Measurements from ENCODE around the gene ENTPD6.
"Not testable (repeated sequence)": the region's sequence is repeated elsewhere in the genome, so short reads cannot be mapped to it uniquely, and the experiment has no call there.

ENTPD6 gene

DNA sequence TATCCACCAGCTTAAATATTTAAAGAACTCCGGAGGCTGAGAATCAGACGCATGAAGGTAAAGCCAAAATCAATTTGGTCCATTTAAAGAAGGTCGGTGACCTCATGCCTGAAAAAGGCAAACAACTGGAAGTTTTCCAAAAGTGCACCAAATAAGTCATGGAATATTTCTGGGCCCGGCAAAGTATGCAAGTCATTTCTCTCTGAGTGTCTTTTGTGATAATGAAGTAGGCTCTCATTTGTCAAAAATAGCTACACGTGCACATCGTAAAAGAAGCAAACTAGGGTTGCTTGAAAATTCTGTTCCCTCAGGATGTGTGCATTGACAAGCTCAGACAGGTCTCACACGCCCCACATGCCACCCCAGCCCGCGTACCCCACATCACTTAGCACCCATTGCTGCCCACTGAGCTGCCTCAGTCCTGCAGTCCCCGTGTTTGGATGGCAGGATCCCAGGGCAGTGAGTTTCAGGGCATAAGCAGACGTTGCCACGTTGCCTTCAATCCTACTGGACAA lies 31.9 kb downstream of the ENTPD6 start:
- Histone ChIP-seq H3K4me3 (ENCODE audit: low read length) (no peak overlapping the region), H3K27me3 (replicated peaks; ENCODE audit: control insufficient read depth, insufficient read depth, low read length) (no peaks in the 10 kb centered on the region), H3K4me1 (ENCODE audit: control insufficient read depth, insufficient read depth, low read length) (peaks cover 15% of the 10 kb centered on the region), H3K9ac (ENCODE audit: low read length) (no peak overlapping the region), H3K9me3 (ENCODE audit: control insufficient read depth, low read length) (no peaks in the 10 kb centered on the region), H3K36me3 (ENCODE audit: control insufficient read depth, insufficient read depth, low read length, severe bottlenecking) (peaks cover 12% of the 10 kb centered on the region)
- peak; percentile 56 for DNase-seq (ENCODE audit: low read depth)

GRCh38 chr20:25229486-25230165 lies 34.1 kb downstream of the ENTPD6 start:
- Histone ChIP-seq H3K9me3 (ENCODE audit: control insufficient read depth, low read length) (no peaks in the 10 kb centered on the region), H3K27me3 (replicated peaks; ENCODE audit: control insufficient read depth, insufficient read depth, low read length) (no peaks in the 10 kb centered on the region), H3K4me3 (ENCODE audit: low read length) (no peak overlapping the region), H3K36me3 (ENCODE audit: control insufficient read depth, insufficient read depth, low read length, severe bottlenecking) (peaks cover 12% of the 10 kb centered on the region), H3K9ac (ENCODE audit: low read length) (no peak overlapping the region), H3K4me1 (ENCODE audit: control insufficient read depth, insufficient read depth, low read length) (peaks cover 21% of the 10 kb centered on the region)
- DNase-seq (ENCODE audit: low read depth): no peak

GRCh38 chr20:25230166-25230831 lies 34.8 kb downstream of the ENTPD6 start:
- H3K9me3 ChIP-seq (ENCODE audit: control insufficient read depth, low read length): no peaks in the 10 kb centered on the region
- H3K27me3 ChIP-seq (replicated peaks; ENCODE audit: control insufficient read depth, insufficient read depth, low read length): no peaks in the 10 kb centered on the region
- H3K36me3 ChIP-seq (ENCODE audit: control insufficient read depth, insufficient read depth, low read length, severe bottlenecking): peaks cover 10% of the 10 kb centered on the region
- H3K4me1 ChIP-seq (ENCODE audit: control insufficient read depth, insufficient read depth, low read length): peaks cover 27% of the 10 kb centered on the region
- DNase-seq (ENCODE audit: low read depth): no peak
- H3K9ac ChIP-seq (ENCODE audit: low read length): no peak overlapping the region
- H3K4me3 ChIP-seq (ENCODE audit: low read length): no peak overlapping the region

DNA sequence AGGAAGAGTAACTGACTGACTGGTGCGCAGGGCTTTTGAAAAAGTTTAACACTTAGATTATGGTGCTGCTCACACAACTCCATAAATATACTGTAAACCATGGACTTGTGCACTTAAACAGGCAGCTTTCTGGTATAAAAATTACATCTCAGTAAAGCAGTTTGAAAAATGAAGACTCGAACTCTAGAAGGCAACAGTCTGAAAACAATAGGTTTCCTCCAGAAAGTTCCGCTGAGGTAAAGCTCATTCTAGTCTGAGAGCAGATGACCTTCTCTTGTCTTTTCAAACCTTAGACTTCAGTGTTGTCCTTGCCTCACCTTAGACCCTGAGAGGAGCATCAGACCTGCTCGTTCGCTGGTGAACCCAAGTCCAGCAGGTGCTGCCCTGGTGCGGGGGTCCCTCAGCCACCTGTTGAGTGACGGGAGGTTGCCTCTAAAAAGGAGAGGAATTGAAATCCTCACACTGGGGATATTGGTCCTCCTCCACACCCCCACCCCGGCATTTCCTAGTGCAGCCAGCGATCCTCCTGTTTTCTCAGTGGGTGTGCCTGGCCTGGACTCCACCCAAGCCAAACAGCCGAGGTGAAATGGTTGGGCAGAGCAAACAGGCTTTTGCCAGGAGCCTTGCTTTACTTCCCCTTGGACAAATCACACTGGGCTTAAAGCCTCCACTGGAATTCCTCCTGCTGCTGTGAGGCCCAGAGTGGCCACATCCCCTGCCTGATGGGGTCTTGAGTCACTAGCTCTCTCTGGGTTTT lies 37.7 kb downstream of the ENTPD6 start:
- Histone ChIP-seq H3K27me3 (replicated peaks; ENCODE audit: control insufficient read depth, insufficient read depth, low read length) (no peaks in the 10 kb centered on the region), H3K4me1 (ENCODE audit: control insufficient read depth, insufficient read depth, low read length) (peaks cover 32% of the 10 kb centered on the region), H3K4me3 (ENCODE audit: low read length) (no peak overlapping the region), H3K9ac (ENCODE audit: low read length) (no peak overlapping the region), H3K9me3 (ENCODE audit: control insufficient read depth, low read length) (no peaks in the 10 kb centered on the region), H3K36me3 (ENCODE audit: control insufficient read depth, insufficient read depth, low read length, severe bottlenecking) (no peaks in the 10 kb centered on the region)
- DNase-seq (ENCODE audit: low read depth): peak; percentile 76

GRCh38 chr20:25234009-25234849 lies 38.7 kb downstream of the ENTPD6 start:
- not testable (repeated sequence) for H3K4me3 ChIP-seq (ENCODE audit: low read length); H3K9ac ChIP-seq (ENCODE audit: low read length); DNase-seq (ENCODE audit: low read depth); H3K36me3 ChIP-seq (ENCODE audit: control insufficient read depth, insufficient read depth, low read length, severe bottlenecking); H3K9me3 ChIP-seq (ENCODE audit: control insufficient read depth, low read length); H3K27me3 ChIP-seq (replicated peaks; ENCODE audit: control insufficient read depth, insufficient read depth, low read length)
- H3K4me1 ChIP-seq (ENCODE audit: control insufficient read depth, insufficient read depth, low read length): peaks cover 41% of the 10 kb centered on the region

DNA sequence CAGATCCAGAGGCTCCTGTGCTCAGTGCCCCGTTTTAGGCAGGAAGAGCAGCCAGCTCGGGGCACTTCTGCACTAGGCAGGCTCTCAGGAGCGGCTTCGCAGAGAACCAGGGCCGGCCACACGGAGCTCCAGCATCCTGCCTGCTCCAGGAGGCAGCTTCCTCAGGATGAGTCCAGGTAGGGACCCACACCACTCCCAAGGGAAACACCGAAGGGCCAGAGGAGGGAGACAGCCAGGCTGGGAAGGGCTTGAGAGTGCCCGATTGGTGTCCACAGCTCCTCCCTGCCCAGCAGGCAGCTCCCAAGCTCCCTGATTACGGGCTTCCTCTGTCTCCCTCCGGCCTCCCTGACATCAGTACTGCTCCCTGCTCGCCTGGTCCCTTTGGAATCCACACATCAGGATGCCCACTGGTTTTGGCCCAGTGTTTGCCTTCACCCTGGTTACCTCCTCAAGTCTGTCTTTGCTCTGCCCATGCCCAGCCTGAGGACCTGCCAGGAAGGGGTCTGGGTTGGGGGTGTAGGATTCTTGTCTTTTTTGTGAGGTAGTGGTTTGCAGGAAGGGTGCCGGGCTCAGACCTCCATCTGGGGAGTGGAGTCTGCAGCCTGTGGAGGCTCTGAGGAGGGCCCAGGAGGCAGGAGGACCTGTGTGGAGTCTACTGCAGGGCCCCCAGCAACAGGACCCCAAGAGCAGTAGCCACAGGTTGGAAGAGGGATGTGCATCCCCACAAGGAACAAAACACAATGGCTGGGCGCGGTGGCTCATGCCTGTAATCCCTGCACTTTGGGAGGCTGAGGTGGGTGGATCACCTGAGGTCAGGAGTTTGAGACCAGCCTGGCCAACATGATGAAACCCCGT lies 41.2 kb downstream of the ENTPD6 start:
- Histone ChIP-seq H3K4me1 (ENCODE audit: control insufficient read depth, insufficient read depth, low read length) (peaks cover 41% of the 10 kb centered on the region), H3K9ac (ENCODE audit: low read length) (peak overlapping the region; percentile 27), H3K9me3 (ENCODE audit: control insufficient read depth, low read length) (no peaks in the 10 kb centered on the region), H3K4me3 (ENCODE audit: low read length) (no peak overlapping the region), H3K27me3 (replicated peaks; ENCODE audit: control insufficient read depth, insufficient read depth, low read length) (no peaks in the 10 kb centered on the region), H3K36me3 (ENCODE audit: control insufficient read depth, insufficient read depth, low read length, severe bottlenecking) (no peaks in the 10 kb centered on the region)
- DNase-seq (ENCODE audit: low read depth): no peak

DNA sequence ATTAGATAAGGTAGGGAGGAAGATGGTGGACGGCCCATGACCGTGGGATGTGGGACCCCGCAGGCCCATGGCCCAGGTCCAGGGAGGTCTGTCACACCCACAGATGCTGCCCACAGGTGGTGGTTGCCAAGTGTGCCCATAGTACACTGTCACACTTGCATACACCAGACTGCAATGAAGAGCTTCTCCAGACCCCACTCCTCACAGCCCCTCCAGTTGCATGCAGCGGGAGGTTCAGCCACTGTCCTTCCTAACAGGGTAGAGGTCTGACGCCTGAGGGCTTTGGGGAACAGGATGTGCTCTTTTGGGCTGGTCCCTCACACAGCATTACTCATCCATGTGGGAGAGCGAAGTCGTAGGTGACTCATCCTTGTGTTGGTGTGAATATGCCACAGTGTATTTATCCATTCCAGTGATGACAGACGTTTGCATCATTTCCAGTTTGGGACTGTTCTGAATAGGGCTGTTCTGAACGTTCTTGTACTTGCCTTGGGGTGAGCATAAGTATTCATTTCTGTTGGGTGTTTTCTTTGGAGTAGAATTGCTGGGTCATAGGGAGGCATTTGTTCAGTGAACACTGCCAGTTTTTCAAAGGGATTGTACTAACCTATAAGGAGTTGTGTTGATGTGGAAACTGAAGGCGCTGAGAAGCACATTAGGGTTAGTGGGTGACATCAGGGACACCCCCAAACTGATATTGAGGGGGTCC lies 42.3 kb downstream of the ENTPD6 start:
- peaks cover 41% of the 10 kb centered on the region for H3K4me1 ChIP-seq (ENCODE audit: control insufficient read depth, insufficient read depth, low read length)

DNA sequence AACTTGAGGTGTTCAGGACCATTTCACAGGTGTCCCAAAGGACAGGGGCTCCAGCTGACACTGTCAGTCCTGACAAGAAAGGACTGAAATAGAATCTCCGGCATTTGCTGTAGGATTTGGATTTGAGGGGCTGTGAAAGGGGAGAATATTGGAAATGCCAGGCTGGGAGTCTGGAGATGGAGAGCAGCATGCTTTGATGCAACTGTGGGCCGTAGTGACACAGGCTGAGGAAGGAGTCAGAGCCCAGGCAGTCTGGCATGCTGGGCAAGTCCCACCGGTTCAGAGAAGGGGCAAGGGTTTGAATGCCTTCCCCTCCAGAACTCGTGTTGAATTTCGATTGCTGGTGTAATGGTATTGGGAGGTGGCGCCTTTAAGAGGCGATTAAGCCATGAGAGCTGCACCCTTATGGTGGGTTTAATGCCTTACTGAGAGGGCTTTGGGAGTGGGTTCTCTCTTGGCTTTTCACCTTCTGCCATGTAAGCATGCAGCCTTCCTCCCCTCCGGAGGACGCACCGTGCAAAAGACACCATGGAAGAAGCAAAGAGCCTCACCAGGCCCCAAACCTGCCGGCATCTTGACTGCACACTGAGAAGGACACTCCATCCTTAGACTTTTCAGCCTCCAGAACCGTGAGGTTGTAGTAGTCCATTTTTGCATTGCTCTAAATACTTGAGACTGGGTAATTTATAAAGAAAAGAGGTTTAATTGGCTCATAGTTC lies 43.0 kb downstream of the ENTPD6 start:
- H3K27me3 ChIP-seq (replicated peaks; ENCODE audit: control insufficient read depth, insufficient read depth, low read length): no peaks in the 10 kb centered on the region
- peaks cover 34% of the 10 kb centered on the region for H3K4me1 ChIP-seq (ENCODE audit: control insufficient read depth, insufficient read depth, low read length)
- H3K9me3 ChIP-seq (ENCODE audit: control insufficient read depth, low read length): no peaks in the 10 kb centered on the region

More for the DNA sequence above, 42.3 kb downstream of the ENTPD6 start:
- H3K9me3 ChIP-seq (ENCODE audit: control insufficient read depth, low read length): no peaks in the 10 kb centered on the region
- H3K4me3 ChIP-seq (ENCODE audit: low read length): peak overlapping the region; percentile 23
- peak overlapping the region; percentile 72 for H3K9ac ChIP-seq (ENCODE audit: low read length)
- no peaks in the 10 kb centered on the region for H3K36me3 ChIP-seq (ENCODE audit: control insufficient read depth, insufficient read depth, low read length, severe bottlenecking)
- DNase-seq (ENCODE audit: low read depth): peak; percentile 98
- no peaks in the 10 kb centered on the region for H3K27me3 ChIP-seq (replicated peaks; ENCODE audit: control insufficient read depth, insufficient read depth, low read length)

More for the DNA sequence above, 43.0 kb downstream of the ENTPD6 start:
- Histone ChIP-seq H3K36me3 (ENCODE audit: control insufficient read depth, insufficient read depth, low read length, severe bottlenecking) (no peaks in the 10 kb centered on the region), H3K4me3 (ENCODE audit: low read length) (no peak overlapping the region), H3K9ac (ENCODE audit: low read length) (peak overlapping the region; percentile 72)
- peak; percentile 76 for DNase-seq (ENCODE audit: low read depth)
